ENCODE results near the gene CCDC137.

Gene CCDC137

GRCh38 chr17:81693509-81694210 lies 27.1 kb downstream of the CCDC137 start:
- peaks cover 44 to 68% of the 10 kb centered on the region in 2 donors for H3K36me3 ChIP-seq (ENCODE audit: control insufficient read depth in 2 of 2, insufficient read depth in 2 of 2, low read length in 2 of 2)
- H3K27ac ChIP-seq (ENCODE audit: low read length): no peak overlapping the region
- H3K9me3 ChIP-seq (ENCODE audit: control insufficient read depth in 2 of 2, low read length in 2 of 2): no peaks in the 10 kb centered on the region
- H3K4me3 ChIP-seq (ENCODE audit: low read length in 2 of 2): no peak overlapping the region
- H3K4me1 ChIP-seq (ENCODE audit: control insufficient read depth, insufficient read depth, low read length): no peaks in the 10 kb centered on the region
- no peaks in the 10 kb centered on the region for H3K27me3 ChIP-seq (ENCODE audit: control insufficient read depth in 1 of 2, insufficient read depth in 2 of 2, low read length in 2 of 2)
- H3K9ac ChIP-seq (ENCODE audit: low read length in 2 of 2): no peak overlapping the region

DNA sequence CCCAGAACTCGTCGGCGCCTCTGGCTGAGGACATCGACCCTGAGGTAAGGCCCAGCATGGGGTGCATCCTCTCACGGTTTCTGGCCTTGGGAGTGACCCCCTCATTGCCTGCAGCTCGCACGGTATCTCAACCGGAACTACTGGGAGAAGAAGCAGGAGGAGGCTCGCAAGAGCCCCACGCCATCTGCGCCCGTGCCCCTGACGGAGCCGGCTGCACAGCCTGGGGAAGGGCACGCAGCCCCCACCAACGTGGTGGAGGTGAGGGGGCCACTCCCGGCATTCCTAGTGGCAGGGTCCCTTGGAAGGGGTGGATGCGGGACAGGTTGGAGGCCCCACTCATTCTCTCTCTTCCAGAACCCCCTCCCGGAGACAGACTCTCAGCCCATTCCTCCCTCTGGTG lies 28.3 kb downstream of the CCDC137 start:
- no peak overlapping the region for H3K27ac ChIP-seq (ENCODE audit: low read length)
- no peaks in the 10 kb centered on the region for H3K27me3 ChIP-seq (ENCODE audit: control insufficient read depth in 1 of 2, insufficient read depth in 2 of 2, low read length in 2 of 2)
- no peaks in the 10 kb centered on the region for H3K4me1 ChIP-seq (ENCODE audit: control insufficient read depth, insufficient read depth, low read length)
- H3K4me3 ChIP-seq (ENCODE audit: low read length in 2 of 2): no peak overlapping the region
- H3K9me3 ChIP-seq (ENCODE audit: control insufficient read depth in 2 of 2, low read length in 2 of 2): no peaks in the 10 kb centered on the region
- H3K9ac ChIP-seq (ENCODE audit: low read length in 2 of 2): no peak overlapping the region
- H3K36me3 ChIP-seq (ENCODE audit: control insufficient read depth in 2 of 2, insufficient read depth in 2 of 2, low read length in 2 of 2): peaks cover 45 to 61% of the 10 kb centered on the region in 2 donors

DNA sequence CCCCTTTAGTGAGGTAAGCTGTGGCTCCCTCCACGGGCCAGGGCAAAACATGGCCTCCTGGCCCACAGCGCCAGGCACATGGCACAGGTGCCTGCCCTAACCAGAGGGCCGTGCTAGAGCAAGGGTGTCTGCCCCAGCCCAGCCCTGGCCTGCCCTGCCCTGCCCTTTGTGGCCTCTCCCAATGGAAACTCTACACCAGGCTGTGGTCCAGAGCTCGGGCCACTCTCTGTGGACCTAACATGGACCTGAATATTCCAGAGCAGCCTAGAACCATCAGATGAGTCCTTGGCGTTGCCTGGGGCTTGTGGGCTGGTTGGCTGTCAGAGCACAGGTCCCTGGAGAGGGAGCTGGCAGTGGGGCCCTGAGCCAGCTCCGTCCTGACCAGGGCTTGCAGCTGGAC lies 28.7 kb downstream of the CCDC137 start:
- H3K4me3 ChIP-seq (ENCODE audit: low read length in 2 of 2): no peak overlapping the region
- H3K27me3 ChIP-seq (ENCODE audit: control insufficient read depth in 1 of 2, insufficient read depth in 2 of 2, low read length in 2 of 2): no peaks in the 10 kb centered on the region
- H3K27ac ChIP-seq (ENCODE audit: low read length): no peak overlapping the region
- H3K9ac ChIP-seq (ENCODE audit: low read length in 2 of 2): no peak overlapping the region
- H3K36me3 ChIP-seq (ENCODE audit: control insufficient read depth in 2 of 2, insufficient read depth in 2 of 2, low read length in 2 of 2): peaks cover 45 to 60% of the 10 kb centered on the region in 2 donors
- H3K9me3 ChIP-seq (ENCODE audit: control insufficient read depth in 2 of 2, low read length in 2 of 2): no peaks in the 10 kb centered on the region
- H3K4me1 ChIP-seq (ENCODE audit: control insufficient read depth, insufficient read depth, low read length): no peaks in the 10 kb centered on the region

GRCh38 chr17:81695801-81696200 lies 29.3 kb downstream of the CCDC137 start:
- Histone ChIP-seq H3K27me3 (ENCODE audit: control insufficient read depth in 1 of 2, insufficient read depth in 2 of 2, low read length in 2 of 2) (no peaks in the 10 kb centered on the region), H3K4me1 (ENCODE audit: control insufficient read depth, insufficient read depth, low read length) (no peaks in the 10 kb centered on the region), H3K27ac (ENCODE audit: low read length) (no peak overlapping the region), H3K9ac (ENCODE audit: low read length in 2 of 2) (no peak overlapping the region), H3K36me3 (ENCODE audit: control insufficient read depth in 2 of 2, insufficient read depth in 2 of 2, low read length in 2 of 2) (peaks cover 41 to 55% of the 10 kb centered on the region in 2 donors), H3K4me3 (ENCODE audit: low read length in 2 of 2) (no peak overlapping the region), H3K9me3 (ENCODE audit: control insufficient read depth in 2 of 2, low read length in 2 of 2) (no peaks in the 10 kb centered on the region)

GRCh38 chr17:81696218-81696941 lies 29.8 kb downstream of the CCDC137 start:
- Histone ChIP-seq H3K36me3 (ENCODE audit: control insufficient read depth in 2 of 2, insufficient read depth in 2 of 2, low read length in 2 of 2) (peaks cover 35 to 56% of the 10 kb centered on the region in 2 donors), H3K27ac (ENCODE audit: low read length) (no peak overlapping the region), H3K27me3 (ENCODE audit: control insufficient read depth in 1 of 2, insufficient read depth in 2 of 2, low read length in 2 of 2) (no peaks in the 10 kb centered on the region), H3K4me1 (ENCODE audit: control insufficient read depth, insufficient read depth, low read length) (peaks cover 5% of the 10 kb centered on the region), H3K4me3 (ENCODE audit: low read length in 2 of 2) (no peak overlapping the region), H3K9ac (ENCODE audit: low read length in 2 of 2) (no peak overlapping the region), H3K9me3 (ENCODE audit: control insufficient read depth in 2 of 2, low read length in 2 of 2) (no peaks in the 10 kb centered on the region)

GRCh38 chr17:81697261-81698044 lies 30.9 kb downstream of the CCDC137 start:
- no peaks in the 10 kb centered on the region for H3K27me3 ChIP-seq (ENCODE audit: control insufficient read depth in 1 of 2, insufficient read depth in 2 of 2, low read length in 2 of 2)
- no peak overlapping the region for H3K9ac ChIP-seq (ENCODE audit: low read length in 2 of 2)
- peaks cover 33 to 48% of the 10 kb centered on the region in 2 donors for H3K36me3 ChIP-seq (ENCODE audit: control insufficient read depth in 2 of 2, insufficient read depth in 2 of 2, low read length in 2 of 2)
- H3K4me3 ChIP-seq (ENCODE audit: low read length in 2 of 2): no peak overlapping the region
- H3K27ac ChIP-seq (ENCODE audit: low read length): no peak overlapping the region
- peaks cover 16% of the 10 kb centered on the region for H3K4me1 ChIP-seq (ENCODE audit: control insufficient read depth, insufficient read depth, low read length)
- H3K9me3 ChIP-seq (ENCODE audit: control insufficient read depth in 2 of 2, low read length in 2 of 2): no peaks in the 10 kb centered on the region

- H3K36me3 ChIP-seq (ENCODE audit: control insufficient read depth in 2 of 2, insufficient read depth in 2 of 2, low read length in 2 of 2): peaks cover 24 to 33% of the 10 kb centered on the region in 2 donors
- H3K9me3 ChIP-seq (ENCODE audit: control insufficient read depth in 2 of 2, low read length in 2 of 2): no peaks in the 10 kb centered on the region
- no peak overlapping the region for H3K4me3 ChIP-seq (ENCODE audit: low read length in 2 of 2)
- no peak overlapping the region for H3K27ac ChIP-seq (ENCODE audit: low read length)
- H3K27me3 ChIP-seq (ENCODE audit: control insufficient read depth in 1 of 2, insufficient read depth in 2 of 2, low read length in 2 of 2): no peaks in the 10 kb centered on the region
- no peak overlapping the region for H3K9ac ChIP-seq (ENCODE audit: low read length in 2 of 2)
- H3K4me1 ChIP-seq (ENCODE audit: control insufficient read depth, insufficient read depth, low read length): peaks cover 31% of the 10 kb centered on the region
Measured at GRCh38 chr17:81700353-81701287, 34.1 kb downstream of the CCDC137 start.

- Histone ChIP-seq H3K4me1 (ENCODE audit: control insufficient read depth, insufficient read depth, low read length) (peaks cover 31% of the 10 kb centered on the region), H3K9me3 (ENCODE audit: control insufficient read depth in 2 of 2, low read length in 2 of 2) (no peaks in the 10 kb centered on the region), H3K36me3 (ENCODE audit: control insufficient read depth in 2 of 2, insufficient read depth in 2 of 2, low read length in 2 of 2) (peaks cover 23 to 30% of the 10 kb centered on the region in 2 donors), H3K27me3 (ENCODE audit: control insufficient read depth in 1 of 2, insufficient read depth in 2 of 2, low read length in 2 of 2) (no peaks in the 10 kb centered on the region), H3K9ac (ENCODE audit: low read length in 2 of 2) (no peak overlapping the region), H3K4me3 (ENCODE audit: low read length in 2 of 2) (peak overlapping the region in 1 of 2 donors; percentile 92), H3K27ac (ENCODE audit: low read length) (no peak overlapping the region)
Measured at GRCh38 chr17:81701288-81702071, 34.9 kb downstream of the CCDC137 start.

DNA sequence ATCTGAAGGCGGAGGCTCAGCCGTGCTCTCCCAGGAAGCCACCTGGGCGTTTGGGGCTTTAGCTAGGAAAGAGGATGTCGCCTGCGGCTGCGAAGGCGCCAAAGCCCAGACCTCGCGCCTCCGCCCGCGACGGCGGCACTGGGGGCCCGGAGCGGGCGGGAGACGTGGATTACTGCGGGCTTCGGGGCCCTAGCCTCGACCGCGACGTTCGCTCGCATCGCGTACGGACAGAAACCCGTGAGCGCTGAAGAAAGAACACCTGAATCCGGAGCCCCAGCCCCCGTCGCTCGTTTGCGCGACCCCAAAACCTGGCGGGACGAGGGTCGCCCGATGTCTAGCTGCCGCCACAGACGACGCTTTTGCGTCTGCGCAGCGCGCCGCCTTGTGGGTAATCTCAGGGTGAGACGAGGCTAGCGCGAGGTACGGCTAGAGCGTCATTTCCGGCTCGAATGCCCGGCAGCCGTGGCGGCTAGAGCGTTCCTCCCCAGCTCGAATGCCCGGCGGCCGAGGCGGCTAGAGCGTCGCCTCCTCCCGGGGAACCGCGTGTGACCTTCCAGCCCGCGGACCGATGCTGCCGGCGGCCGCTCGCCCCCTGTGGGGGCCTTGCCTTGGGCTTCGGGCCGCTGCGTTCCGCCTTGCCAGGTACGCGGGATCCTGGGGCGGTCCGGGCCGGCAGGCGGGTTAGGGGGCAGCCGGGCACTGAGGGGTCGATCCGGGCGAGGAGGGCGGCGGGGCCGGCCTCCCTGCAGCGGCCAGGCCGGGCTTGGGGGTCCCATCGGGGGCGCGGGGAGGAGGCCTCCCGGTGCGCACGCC lies 36.6 kb downstream of the CCDC137 start, which contains the start of gene MRPL12:
Gene MRPL12, plus strand, starts transcription at position 434 of the 813 bp plus-strand sequence. Its CDS starts 135 bp downstream, at position 569.
- Histone ChIP-seq H3K4me3 (ENCODE audit: low read length in 2 of 2) (peak within 1 kb of the TSS; percentile 92 to 96), H3K27me3 (ENCODE audit: control insufficient read depth in 1 of 2, insufficient read depth in 2 of 2, low read length in 2 of 2) (no peaks in the 10 kb centered on the region), H3K4me1 (ENCODE audit: control insufficient read depth, insufficient read depth, low read length) (peaks cover 31% of the 10 kb centered on the region), H3K36me3 (ENCODE audit: control insufficient read depth in 2 of 2, insufficient read depth in 2 of 2, low read length in 2 of 2) (peaks cover 22 to 23% of the 10 kb centered on the region in 2 donors), H3K27ac (ENCODE audit: low read length) (peak within 1 kb of the TSS; percentile 88), H3K9ac (ENCODE audit: low read length in 2 of 2) (peak within 1 kb of the TSS; percentile 96 to 98), H3K9me3 (ENCODE audit: control insufficient read depth in 2 of 2, low read length in 2 of 2) (no peaks in the 10 kb centered on the region)

All from stomach smooth muscle (tissue), 2 donors.